ENCODE results near the gene PLA2G2F.
"Not testable (repeated sequence)": the region's sequence is repeated elsewhere in the genome, so short reads cannot be mapped to it uniquely, and the experiment has no call there.

PLA2G2F gene

DNA sequence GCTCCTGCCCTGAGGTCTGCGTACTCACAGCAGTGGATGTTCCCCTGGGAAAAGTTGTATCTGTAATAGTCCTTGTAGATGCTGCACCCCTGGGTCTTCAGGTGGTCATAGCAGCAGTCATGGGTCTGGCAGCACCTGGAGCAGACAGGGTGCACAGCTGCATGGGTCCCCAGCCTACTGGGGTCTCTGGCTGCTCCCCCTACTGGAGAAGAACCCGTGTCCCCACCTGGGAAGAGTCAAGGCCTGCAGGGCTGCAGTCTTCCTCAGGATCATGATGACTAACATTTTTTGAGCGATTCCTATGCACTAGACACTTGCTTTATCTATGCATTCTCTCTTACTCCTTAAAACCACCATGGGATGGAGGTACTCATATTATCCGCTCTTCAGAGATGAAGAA lies 23.6 kb upstream of the PLA2G2F start:
- DNase-seq: no peak

DNA sequence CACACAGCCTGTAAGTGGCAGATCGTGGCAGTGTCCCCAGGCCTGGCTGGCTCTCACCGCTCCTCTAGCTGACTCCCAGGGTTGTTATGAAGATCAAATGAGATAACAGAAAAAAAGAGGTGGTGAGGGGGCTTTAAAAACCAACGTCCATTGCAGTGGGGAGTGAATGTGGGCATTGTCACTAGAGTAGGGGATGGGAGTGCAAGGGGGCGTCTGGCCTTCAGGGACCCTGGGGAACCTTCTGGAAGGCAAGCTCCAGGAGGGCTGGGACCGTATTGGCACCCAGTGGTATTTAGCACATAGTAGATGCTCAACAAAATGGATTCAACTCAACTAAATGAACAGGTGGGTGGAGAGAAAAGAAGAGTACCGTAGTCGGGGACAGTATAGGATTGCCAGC lies 23.2 kb upstream of the PLA2G2F start:
- DNase-seq: no peak

- no peak for DNase-seq
These were observed 21.9 kb upstream of the PLA2G2F start for GRCh38 chr1:20117236-20117635.

GRCh38 chr1:20119347-20119746 lies 19.8 kb upstream of the PLA2G2F start, which contains the start of gene PLA2G2D:
Gene PLA2G2D, minus strand, starts transcription at chr1:20119536. Its CDS starts 38 bp downstream, at chr1:20119498.
- no peak for DNase-seq

- DNase-seq: no peak
These were observed 18.3 kb upstream of the PLA2G2F start for GRCh38 chr1:20120796-20121195.

GRCh38 chr1:20123722-20124455 lies 15.2 kb upstream of the PLA2G2F start:
- DNase-seq: no peak

DNA sequence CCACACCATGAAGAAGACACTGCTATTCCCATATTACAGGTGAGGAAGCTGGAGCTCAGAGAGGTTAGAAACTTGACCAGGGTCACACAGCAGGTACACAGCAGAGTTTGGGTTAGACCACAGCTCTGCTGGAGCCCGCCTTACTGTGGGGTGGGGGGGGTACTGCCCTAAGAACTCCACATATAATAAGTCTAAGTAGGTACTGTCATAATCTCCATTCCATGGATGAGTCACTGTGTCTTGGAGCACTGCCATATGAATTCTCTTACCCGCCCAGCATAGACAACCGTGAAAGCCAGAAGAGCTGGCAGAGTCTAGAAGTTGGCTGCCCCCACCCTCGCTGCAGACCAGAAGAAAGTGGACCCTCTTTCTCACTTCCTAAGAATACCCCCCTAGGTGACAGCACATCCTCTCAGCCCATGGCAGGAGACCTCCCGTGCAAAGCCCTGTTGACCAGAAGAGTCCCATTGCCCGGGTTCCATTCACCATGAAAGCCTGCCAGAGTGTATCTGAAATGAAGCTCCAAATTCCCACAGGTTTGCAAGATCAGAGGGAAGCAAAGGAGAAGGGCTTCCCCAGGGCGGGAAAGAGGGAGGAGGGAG lies 14.6 kb upstream of the PLA2G2F start:
- no peak for DNase-seq

- no peak for DNase-seq
These were observed 14.0 kb upstream of the PLA2G2F start for GRCh38 chr1:20125100-20125499.

DNA sequence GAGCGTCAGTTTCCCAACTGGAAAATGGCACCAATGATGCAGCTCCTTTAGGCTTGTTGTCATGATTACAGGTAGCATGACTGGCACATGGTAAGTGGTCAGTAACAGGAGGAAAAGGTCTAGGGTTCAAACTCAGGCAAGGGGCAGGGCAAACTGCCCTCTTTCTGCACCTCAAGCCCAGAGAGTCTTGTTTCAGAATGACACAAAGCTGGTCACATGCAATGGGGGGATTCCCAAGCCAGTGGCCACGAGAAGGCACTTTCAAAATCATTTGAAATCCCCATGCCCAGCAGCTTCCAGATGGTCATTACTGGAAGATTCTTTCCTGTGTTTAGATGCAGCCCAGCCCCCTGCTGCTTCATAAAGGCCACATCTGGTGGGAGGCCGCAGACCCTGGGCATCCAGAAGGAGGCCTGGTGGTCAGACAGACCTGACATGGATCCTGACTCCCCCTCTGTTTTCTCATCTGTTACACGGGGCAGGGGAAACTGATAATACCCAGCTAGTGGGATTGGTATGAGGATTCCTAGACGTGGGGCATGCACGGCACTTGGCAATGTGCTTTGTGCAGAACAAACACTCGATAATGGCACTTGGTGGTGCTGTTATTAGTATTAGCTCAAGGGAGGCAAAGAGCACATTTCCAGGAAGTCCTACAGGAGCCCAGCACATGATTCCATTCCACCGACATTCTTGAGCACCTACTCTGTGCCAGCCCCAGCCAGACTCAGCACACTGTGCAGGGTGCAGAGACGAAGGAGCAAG lies 12.9 kb upstream of the PLA2G2F start:
- no peak for DNase-seq

DNA sequence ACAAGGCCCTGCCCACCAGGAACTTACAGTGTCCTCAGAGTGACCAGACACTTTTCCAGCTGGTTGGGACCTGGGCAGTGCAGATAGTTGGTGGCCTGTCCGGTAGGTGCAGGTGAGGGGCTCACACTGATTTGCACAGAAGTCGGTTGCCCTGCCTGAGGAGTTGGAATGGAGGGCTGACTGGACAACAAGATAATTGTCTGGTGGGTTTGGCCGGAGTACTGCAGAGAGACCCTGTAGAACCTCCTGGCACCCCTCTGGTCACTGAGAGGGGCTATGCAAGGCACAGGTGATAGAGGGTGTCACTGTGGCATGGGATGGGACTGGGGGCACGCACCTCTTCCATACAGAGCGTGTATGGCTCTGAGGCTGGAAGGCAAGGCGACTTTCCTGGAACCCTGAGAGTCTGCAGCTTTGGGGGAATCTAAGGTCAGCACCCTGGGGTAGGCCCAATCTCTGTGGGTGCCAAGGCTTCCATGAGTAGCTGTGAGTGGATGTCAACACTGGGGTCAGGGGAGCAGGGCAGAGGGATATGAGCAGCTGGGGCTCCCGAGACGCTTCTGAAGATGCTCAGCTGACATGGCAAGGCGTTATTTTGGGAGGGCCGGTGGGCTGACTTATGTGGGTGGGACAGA lies 12.2 kb upstream of the PLA2G2F start:
- no peak for DNase-seq

GRCh38 chr1:20130518-20130917 lies 8.6 kb upstream of the PLA2G2F start:
- not testable (repeated sequence) for DNase-seq

DNA sequence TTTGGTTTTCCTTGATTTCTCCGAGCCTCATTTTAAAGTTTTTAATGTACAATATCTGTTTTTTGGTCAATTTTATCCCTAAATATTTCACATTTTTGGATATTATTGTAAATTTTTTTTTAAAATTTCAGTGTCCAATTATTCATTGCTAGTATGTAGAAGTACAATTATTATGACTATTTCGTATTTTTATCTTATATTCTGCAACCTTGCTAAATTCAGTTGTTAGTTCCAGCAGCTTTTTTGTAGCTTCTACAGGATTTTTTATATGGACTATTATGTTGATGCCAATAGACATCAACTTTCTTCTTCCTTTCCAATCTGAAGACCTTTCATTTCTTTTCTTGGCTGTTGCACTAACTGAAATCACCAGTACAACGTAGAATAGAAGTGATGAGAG lies 4.1 kb upstream of the PLA2G2F start:
- no peak for DNase-seq

GRCh38 chr1:20136249-20136648 lies 2.9 kb upstream of the PLA2G2F start:
- DNase-seq: no peak

- DNase-seq: no peak
These were observed 2.1 kb upstream of the PLA2G2F start for GRCh38 chr1:20137055-20137454.

GRCh38 chr1:20137604-20138003 lies 1.5 kb upstream of the PLA2G2F start:
- no peak for DNase-seq

DNA sequence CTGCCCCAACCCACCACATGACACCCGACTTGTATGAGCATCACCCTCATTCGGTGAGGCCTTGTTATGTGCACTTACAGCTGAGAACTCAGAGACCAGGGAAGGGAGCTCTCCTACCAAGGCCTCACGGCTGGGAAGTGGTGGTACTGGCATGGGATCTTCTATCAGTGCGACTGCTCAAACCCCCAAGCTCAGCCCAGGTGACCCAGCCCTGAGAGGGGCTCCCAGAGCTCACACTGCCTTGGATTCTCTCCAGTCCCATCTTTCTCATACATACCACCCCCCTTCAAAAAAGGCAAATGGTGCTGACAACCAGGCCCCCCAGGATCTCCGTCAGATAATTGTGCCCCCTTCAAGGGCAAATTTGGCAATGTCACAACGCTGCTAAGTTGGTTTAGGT lies 777 bp upstream of the PLA2G2F start:
- no peak for DNase-seq

DNA sequence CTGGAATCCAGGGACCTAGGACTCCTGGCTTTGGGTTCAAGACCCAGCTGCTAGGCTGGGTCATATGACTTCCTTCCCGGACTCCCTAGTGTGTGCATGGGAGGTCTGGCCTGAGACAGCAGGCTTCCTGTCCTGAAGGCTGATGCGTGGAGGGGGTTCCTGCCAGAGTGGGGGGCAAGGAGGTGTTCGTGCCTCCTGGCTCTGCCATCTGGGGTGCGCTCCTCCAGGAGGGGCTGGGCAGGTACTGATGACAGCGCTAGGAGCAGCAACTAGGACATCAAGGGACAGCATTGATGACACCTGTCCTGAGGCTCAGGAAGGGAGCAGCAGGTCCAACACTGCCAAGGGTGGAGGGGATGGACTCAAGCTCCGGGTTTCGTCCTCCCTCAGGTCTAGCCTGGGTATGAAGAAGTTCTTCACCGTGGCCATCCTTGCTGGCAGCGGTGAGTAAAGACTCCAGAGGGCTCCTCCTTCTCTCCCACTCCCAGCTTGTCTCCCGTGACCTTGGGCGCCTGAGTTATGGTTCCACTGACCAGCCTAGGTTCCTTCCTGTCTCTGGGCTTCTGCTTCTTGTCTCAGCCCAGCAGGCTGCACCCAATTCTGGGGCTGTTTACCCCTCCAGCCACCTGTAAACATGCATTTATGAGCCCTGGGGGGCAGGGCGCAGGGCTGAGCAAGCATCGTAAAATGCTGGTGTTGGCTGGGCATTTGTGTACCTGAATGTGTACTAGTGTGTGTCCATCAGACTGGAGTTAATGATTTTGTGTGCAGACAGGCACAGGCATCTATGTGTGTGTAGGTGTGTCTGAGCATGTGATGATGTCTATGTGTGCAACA lies 871 bp downstream of the PLA2G2F start:
- no peak for DNase-seq

DNA sequence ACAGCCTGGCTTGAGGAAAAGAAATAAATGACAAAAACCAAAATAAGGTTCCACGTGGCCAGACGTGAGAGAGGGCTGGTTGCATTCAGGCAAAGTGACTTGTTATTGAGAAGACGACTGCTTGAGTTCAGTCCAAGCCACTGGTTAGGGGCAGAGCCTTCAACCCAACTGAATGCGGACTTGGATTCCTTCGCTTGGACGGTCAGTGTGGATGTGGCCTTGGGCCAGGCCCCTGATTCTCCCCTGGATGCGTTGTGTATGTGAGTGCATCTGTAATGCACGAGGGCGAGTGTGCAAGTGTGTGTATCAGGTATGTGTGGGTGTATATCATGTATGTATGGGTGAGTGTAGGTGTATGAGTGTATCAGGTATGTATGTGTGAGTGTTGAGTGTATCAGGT lies 1.9 kb downstream of the PLA2G2F start:
- no peak for DNase-seq

GRCh38 chr1:20141466-20141865 lies 2.3 kb downstream of the PLA2G2F start:
- DNase-seq: no peak

- DNase-seq: no peak
These were observed 3.0 kb downstream of the PLA2G2F start for GRCh38 chr1:20142001-20142710.

DNA sequence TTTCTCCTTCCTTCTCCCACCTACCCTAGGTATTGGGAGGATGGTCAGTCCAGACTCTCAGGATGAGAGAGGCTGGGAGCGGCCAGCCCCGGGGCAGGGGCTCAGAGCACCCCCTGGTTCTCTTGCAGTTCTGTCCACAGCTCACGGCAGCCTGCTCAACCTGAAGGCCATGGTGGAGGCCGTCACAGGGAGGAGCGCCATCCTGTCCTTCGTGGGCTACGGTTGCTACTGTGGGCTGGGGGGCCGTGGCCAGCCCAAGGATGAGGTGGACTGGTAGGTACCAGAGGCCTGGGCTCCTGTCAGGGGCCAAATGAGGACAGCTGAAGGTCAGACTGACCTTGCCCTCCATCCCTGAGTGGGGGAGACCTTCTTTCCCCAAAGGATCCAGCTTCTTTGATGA lies 4.2 kb downstream of the PLA2G2F start:
- DNase-seq: no peak
